Upper lobe of right lung (tissue), 1 donor: ENCODE measurements around the gene SPATA16. TPM values are rescaled to one million over a fixed set of nuclear protein-coding genes. Genes with fewer than 3 reads are reported as not detected.

Experiments
- ATAC-seq: fragments of 200-7000 bp; cut with Tn5 transposase; one replicate; pipeline ENCODE4 v1.9.1; 2020; ENCODE audit warnings: mild to moderate bottlenecking, moderate library complexity
- DNase-seq: peaks from one replicate; pipeline ENCODE4 v3.0.0-alpha.2; 2020
- H3K27ac ChIP-seq: fragments of 200-600 bp; one replicate; pipeline ENCODE4 v1.8.0; 2022
- H3K27me3 ChIP-seq: fragments of 200-600 bp; one replicate; pipeline ENCODE4 v1.8.0; 2022; ENCODE audit warnings: mild to moderate bottlenecking
- H3K36me3 ChIP-seq: fragments of 200-600 bp; one replicate; pipeline ENCODE4 v1.8.0; 2022
- H3K4me1 ChIP-seq: fragments of 200-600 bp; one replicate; pipeline ENCODE4 v1.8.0; 2022
- H3K4me3 ChIP-seq: fragments of 200-600 bp; one replicate; pipeline ENCODE4 v1.8.0; 2022; ENCODE audit warnings: mild to moderate bottlenecking
- H3K9me3 ChIP-seq: fragments of 200-600 bp; one replicate; pipeline ENCODE4 v1.8.0; 2022
- CTCF ChIP-seq: fragments of 200-600 bp; IDR thresholded peaks from one replicate; pipeline ENCODE4 v1.8.0; 2022; ENCODE audit warnings: antibody characterized with exemption
- intact Hi-C: fragments of 100-400 bp; cut with DNase I; formaldehyde crosslinking; loops from one replicate; pipeline ENCODE4 v1.11.0; 2022
- total RNA-seq: library from RNA; stranded (reverse); fragmentation: NEBNext Ultra II Directional; extraction: Animal tissue kit (Norgen Biotek cat#: 25700); gene quantifications from one replicate; pipeline ENCODE4 v1.2.1, GENCODE V29; 2021
- donor health status: DM: no; HTN: yes; CAD: no; lungs with severe emphysema.

Gene SPATA16
- total RNA-seq, 1 donor from 2014 or later, result not detected

DNA sequence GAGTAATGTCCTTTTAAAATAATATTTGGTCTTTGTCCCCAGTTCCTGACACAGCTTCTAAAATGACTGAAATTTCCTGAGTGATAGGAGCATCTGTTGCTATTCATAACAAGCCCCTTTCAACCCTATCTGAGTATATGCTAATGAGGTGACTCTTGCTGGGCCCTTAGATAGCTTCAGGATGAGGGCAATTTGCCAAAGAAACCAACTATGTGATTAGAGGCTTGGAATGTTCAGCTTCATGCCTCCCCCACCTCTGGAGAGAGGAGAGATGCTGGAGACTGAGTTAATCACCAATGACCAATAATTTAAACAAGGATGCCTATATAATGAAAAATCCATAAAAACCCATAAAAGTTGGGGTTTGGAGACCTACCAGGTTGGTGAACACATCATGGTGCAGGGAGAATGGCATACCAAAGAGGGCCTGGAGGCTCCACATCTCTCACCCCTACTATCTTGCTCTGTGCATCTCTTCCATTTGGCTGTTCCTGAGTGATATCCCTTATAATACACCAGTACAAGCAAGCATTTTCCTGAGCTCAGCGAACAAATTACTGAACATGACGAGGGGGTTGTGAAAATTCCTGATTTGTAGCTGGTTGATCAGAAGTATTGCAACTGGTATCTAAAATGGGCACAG, 201.3 kb downstream of the SPATA16 start:
- intact Hi-C loops, result no loop called here
- Histone ChIP-seq H3K27ac (no peak overlapping the region), H3K4me1 (no peaks in the 10 kb centered on the region), H3K9me3 (no peaks in the 10 kb centered on the region), H3K36me3 (no peaks in the 10 kb centered on the region), H3K27me3 (no peaks in the 10 kb centered on the region), H3K4me3 (no peak overlapping the region)
- no peak for DNase-seq
- TF ChIP-seq CTCF, result no peak
- no peak for ATAC-seq

DNA sequence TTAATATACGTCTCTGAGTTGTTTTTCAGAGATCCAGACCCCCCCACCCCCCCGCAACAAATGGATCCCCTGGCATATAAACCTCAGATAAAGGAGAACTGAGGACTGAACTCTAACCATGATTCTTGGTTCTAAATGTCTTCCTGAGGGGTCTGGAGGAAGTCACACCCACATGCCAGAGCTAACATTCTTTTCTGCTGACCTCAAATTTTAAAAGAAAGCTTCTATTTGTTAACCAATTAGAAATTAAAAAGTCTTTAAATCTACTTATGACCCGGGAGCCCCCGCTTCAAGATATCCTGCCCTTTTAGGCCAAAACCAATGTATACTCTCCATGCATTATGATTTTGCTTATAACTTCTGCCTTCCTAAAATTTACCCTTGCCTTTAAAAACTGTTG, 202.2 kb downstream of the SPATA16 start:
- Histone ChIP-seq H3K27ac (no peak overlapping the region), H3K4me3 (no peak overlapping the region), H3K9me3 (no peaks in the 10 kb centered on the region), H3K27me3 (no peaks in the 10 kb centered on the region), H3K36me3 (no peaks in the 10 kb centered on the region), H3K4me1 (no peaks in the 10 kb centered on the region)
- intact Hi-C loops, result no loop called here
- ATAC-seq (no peak), DNase-seq (no peak)
- TF ChIP-seq CTCF, result no peak

GRCh38 chr3:172931746-172932285, 209.2 kb downstream of the SPATA16 start:
- intact Hi-C loops, result no loop called here
- DNase-seq, result no peak
- H3K9me3 ChIP-seq, result no peaks in the 10 kb centered on the region
- no peaks in the 10 kb centered on the region for H3K4me1 ChIP-seq
- H3K27ac ChIP-seq, result no peak overlapping the region
- no peaks in the 10 kb centered on the region for H3K27me3 ChIP-seq
- H3K4me3 ChIP-seq, result no peak overlapping the region
- H3K36me3 ChIP-seq, result no peaks in the 10 kb centered on the region
- ATAC-seq, result no peak
- no peak for TF ChIP-seq CTCF

DNA sequence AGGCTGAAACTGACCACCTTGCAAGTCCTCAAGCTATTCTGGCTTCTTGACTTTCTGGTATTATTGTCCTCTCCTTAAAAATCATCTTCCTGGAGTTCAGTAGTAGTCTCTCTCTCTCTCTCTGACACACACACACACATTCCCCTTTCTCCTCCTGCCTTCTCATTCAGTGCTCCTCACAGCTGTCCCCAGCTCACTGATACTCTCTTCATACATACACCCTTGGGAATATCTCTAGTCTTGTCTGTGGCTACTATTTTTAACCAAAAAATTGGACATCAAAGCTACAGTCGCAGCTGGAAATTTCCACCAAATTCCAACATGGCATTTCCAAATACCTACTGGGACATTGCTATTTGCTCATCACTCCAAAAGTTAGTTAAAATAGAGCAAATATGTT, 211.6 kb downstream of the SPATA16 start:
- H3K27me3 ChIP-seq, result no peaks in the 10 kb centered on the region
- no peak for DNase-seq
- H3K9me3 ChIP-seq, result no peaks in the 10 kb centered on the region
- H3K4me3 ChIP-seq, result no peak overlapping the region
- no peaks in the 10 kb centered on the region for H3K36me3 ChIP-seq
- H3K27ac ChIP-seq, result no peak overlapping the region
- intact Hi-C loops, result no loop called here
- no peak for TF ChIP-seq CTCF
- ATAC-seq, result no peak
- H3K4me1 ChIP-seq, result no peaks in the 10 kb centered on the region

- no peaks in the 10 kb centered on the region for H3K4me1 ChIP-seq
- no peak for TF ChIP-seq CTCF
- H3K36me3 ChIP-seq, result no peaks in the 10 kb centered on the region
- intact Hi-C loops, result no loop called here
- ATAC-seq (no peak), DNase-seq (no peak)
- H3K27me3 ChIP-seq, result no peaks in the 10 kb centered on the region
- H3K27ac ChIP-seq, result no peak overlapping the region
- H3K4me3 ChIP-seq, result no peak overlapping the region
- H3K9me3 ChIP-seq, result no peaks in the 10 kb centered on the region
Observed at GRCh38 chr3:172924546-172924945, 216.5 kb downstream of the SPATA16 start.

DNA sequence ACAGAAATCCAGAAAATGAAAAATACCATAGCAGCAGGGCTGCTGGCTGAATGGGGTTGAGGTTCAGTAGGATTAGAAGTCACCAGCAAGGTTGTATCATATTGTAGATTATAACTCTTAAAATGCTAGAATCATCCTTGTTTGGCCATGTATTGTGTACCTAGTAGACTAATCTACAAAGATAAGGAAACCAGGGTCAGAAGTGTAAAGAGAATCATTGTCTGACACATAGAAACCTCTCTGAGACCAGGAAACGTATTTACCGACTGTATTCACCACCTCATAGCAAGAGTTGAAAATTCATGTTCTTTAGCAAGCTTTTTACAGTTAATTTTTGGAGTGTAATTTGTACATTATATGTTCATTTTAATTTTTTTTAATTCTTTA, 221.7 kb downstream of the SPATA16 start:
- Histone ChIP-seq H3K36me3 (no peaks in the 10 kb centered on the region), H3K27me3 (no peaks in the 10 kb centered on the region), H3K4me1 (peaks cover 7% of the 10 kb centered on the region), H3K4me3 (no peak overlapping the region), H3K9me3 (no peaks in the 10 kb centered on the region), H3K27ac (no peak overlapping the region)
- ATAC-seq, result no peak
- intact Hi-C loops, result no loop called here
- no peak for DNase-seq
- TF ChIP-seq CTCF, result no peak
